GM12878 (cell line): ENCODE data around the gene SLC39A8. TPM values are rescaled to one million over a fixed set of nuclear protein-coding genes. Genes with fewer than 3 reads are reported as not detected.

Source experiments
- ATAC-seq: fragments of 200-7000 bp; cut with Tn5 transposase; 3 replicates; pipeline ENCODE4 v1.9.1; 2020; ENCODE audit warnings: mild to moderate bottlenecking, moderate library complexity
- BruUV-seq: library from RNA; stranded (reverse); fragments of 400-500 nt; replicated peaks from 2 replicates; lab custom pipeline; 2021; lab: Mats Ljungman, UMichigan
- CTCF ChIA-PET: fragments of 300-600 bp; sonication (Branson Sonifier 250); formaldehyde crosslinking; extraction: SDS; loops from one replicate; lab custom pipeline; 2021; ENCODE audit warnings: inconsistent platforms; lab: Yijun Ruan, JAX
- POLR2A ChIA-PET: fragments of 350-600 bp; formaldehyde crosslinking; extraction: SDS; loops from one replicate; lab custom pipeline; 2021; ENCODE audit warnings: inconsistent platforms; lab: Charles Lee
- RAD21 ChIA-PET: fragments of 300-600 bp; sonication (Branson Sonifier 250); formaldehyde crosslinking; loops from one replicate; lab custom pipeline; 2023; ENCODE audit warnings: antibody characterized with exemption; ENCODE audit not compliant: unreplicated experiment; lab: Charles Lee
- SMC1A ChIA-PET: fragments of 300-600 bp; sonication (Branson Sonifier 250); formaldehyde crosslinking; loops from one replicate; lab custom pipeline; 2023; ENCODE audit not compliant: unreplicated experiment, uncharacterized antibody; lab: Charles Lee
- DNase-seq: peaks from one replicate; pipeline ENCODE4 v3.0.0-alpha.2; 2011; ENCODE audit warnings: low read depth, low spot score
- FAIRE-seq: peaks from 3 replicates; lab custom pipeline; 2011; peaks lifted over from hg19 to GRCh38; lab: Jason Lieb, UNC
- H2AFZ ChIP-seq: 2 replicates; pipeline ENCODE4 v1.6.0; 2011; ENCODE audit warnings: low read depth, low read length, control low read depth; ENCODE audit not compliant: control insufficient read depth
- H3K27ac ChIP-seq: 2 replicates; pipeline ENCODE4 v1.5.1; 2011; ENCODE audit warnings: control low read depth; ENCODE audit not compliant: control insufficient read depth, insufficient read depth
- H3K27me3 ChIP-seq, 2 experiments: replicated peaks in 1 of 2; 2 replicates each; pipeline versions ENCODE4 v1.6.0 to v1.6.1; 2011; ENCODE audit warnings: low read length in 1 of 2; ENCODE audit not compliant: control insufficient read depth in 2 of 2, insufficient read depth in 2 of 2
- H3K36me3 ChIP-seq, 2 experiments: 2 replicates each; pipeline ENCODE4 v1.5.1; 2011; ENCODE audit warnings: low read length in 1 of 2; ENCODE audit not compliant: control insufficient read depth in 2 of 2, insufficient read depth in 2 of 2
- H3K4me1 ChIP-seq: 2 replicates; pipeline ENCODE4 v1.6.1; 2011; ENCODE audit warnings: mild to moderate bottlenecking, low read length, moderate library complexity, mixed read lengths; ENCODE audit not compliant: control insufficient read depth, insufficient read depth
- H3K4me2 ChIP-seq: 2 replicates; pipeline ENCODE4 v1.6.0; 2011; ENCODE audit warnings: control low read depth; ENCODE audit not compliant: control insufficient read depth, insufficient read depth
- H3K4me3 ChIP-seq: fragments of 200-600 bp; sonication (generic); 2 replicates; pipeline ENCODE4 v1.5.1; 2016
- H3K79me2 ChIP-seq: 2 replicates; pipeline ENCODE4 v1.6.0; 2011; ENCODE audit warnings: low read length; ENCODE audit not compliant: control insufficient read depth, insufficient read depth
- H3K9ac ChIP-seq: 2 replicates; pipeline ENCODE4 v1.8.0; 2011; ENCODE audit warnings: low read length, control low read depth, mixed read lengths; ENCODE audit not compliant: control insufficient read depth, insufficient read depth
- H3K9me3 ChIP-seq: replicated peaks from 3 replicates; pipeline ENCODE4 v1.5.1; 2011; ENCODE audit warnings: mild to moderate bottlenecking, low read length; ENCODE audit not compliant: control insufficient read depth, insufficient read depth
- H4K20me1 ChIP-seq: 2 replicates; pipeline ENCODE4 v1.6.0; 2011; ENCODE audit not compliant: control insufficient read depth, insufficient read depth
- CUX1 ChIP-seq: IDR thresholded peaks from 2 replicates; pipeline ENCODE4 v1.6.1; 2012; ENCODE audit warnings: improper control_type of control experiment, low read depth, low read length; ENCODE audit not compliant: insufficient replicate concordance
- FOXK2 ChIP-seq: fragments of 450-650 bp; IDR thresholded peaks from 2 replicates; pipeline ENCODE4 v1.6.1; 2017; ENCODE audit warnings: mild to moderate bottlenecking, moderate library complexity
- HSF1 ChIP-seq: fragments of 150-350 bp; IDR thresholded peaks from 2 replicates; pipeline ENCODE4 v1.6.1; 2014; ENCODE audit warnings: mild to moderate bottlenecking, low read depth, low read length
- RAD21 ChIP-seq: IDR thresholded peaks from 2 replicates; pipeline ENCODE4 v1.6.1; 2011; ENCODE audit warnings: mild to moderate bottlenecking, low read depth, low read length, moderate library complexity; ENCODE audit not compliant: insufficient read depth
- RBBP5 ChIP-seq: fragments of 200-600 bp; sonication (generic); conservative IDR thresholded peaks from 2 replicates; pipeline ENCODE4 v1.6.1; 2016
- SMC3 ChIP-seq: IDR thresholded peaks from 2 replicates; pipeline ENCODE4 v1.6.1; 2011; ENCODE audit warnings: low read length, improper control_type of control experiment, borderline replicate concordance
- WGBS: methylation state at CpG from one replicate; pipeline ENCODE4 v1.1.6; 2016; ENCODE audit warnings: low lambda C conversion rate; ENCODE audit not compliant: insufficient replicate concordance, insufficient coverage; ENCODE audit errors: missing lambda C conversion rate; 5-methylcytosine and 5-hydroxymethylcytosine counted together
- in situ Hi-C: fragments of 300-500 bp; cut with MboI; formaldehyde crosslinking; loops from 9 replicates; pipeline ENCODE4 v1.14.3; 2018; ENCODE audit warnings: mixed read lengths
- intact Hi-C: fragments of 100-400 bp; cut with micrococcal nuclease; formaldehyde crosslinking; loops from one replicate; pipeline ENCODE4 v1.14.2; 2022; ENCODE audit not compliant: unreplicated experiment
- polyA plus RNA-seq, 11 experiments: library from polyadenylated mRNA; depleted of rRNA in 4 of 11; unstranded in 6 of 11; stranded (reverse) in 5 of 11; fragments of >200 nt; fragmentation: Nextera tagmentation in 4 of 11; fragmentation: Illumina TruSeq in 1 of 11; extraction: Ambion mirVana in 4 of 11; extraction: Trizol in 1 of 11; gene quantifications; 1 replicate in 1 of 11; 2 replicates in 10 of 11; pipeline versions ENCODE4 v1.2.1 to v1.2.3, GENCODE V29; 2011 to 2016; ENCODE audit warnings: inconsistent platforms in 2 of 11, missing spikeins in 2 of 11, low read depth in 1 of 11
- total RNA-seq, 4 experiments: library from RNA; depleted of rRNA in 3 of 4; stranded (reverse); fragments of >200 nt in 3 of 4; fragmentation: Illumina TruSeq in 1 of 4; extraction: Trizol in 1 of 4; gene quantifications; 2 replicates each; pipeline versions ENCODE4 v1.2.1 to v1.2.3, GENCODE V29; 2013 to 2021
- TF ChIP-seq, protein P1 (sequence below): fragments of 450-650 bp; IDR thresholded peaks from 2 replicates; pipeline ENCODE4 v1.6.1; 2017; ENCODE audit warnings: mild to moderate bottlenecking, low read depth, inconsistent platforms; ENCODE audit not compliant: poor library complexity, severe bottlenecking
- TF ChIP-seq, protein P2 (sequence below): fragments of 450-650 bp; IDR thresholded peaks from 2 replicates; pipeline ENCODE4 v1.6.1; 2017; ENCODE audit warnings: borderline replicate concordance

SLC39A8 gene
- total and polyA plus RNA-seq, 10 of the 15 experiments (the other 5 are each of a cell fraction or from before 2014, with no cell fraction given) = 7.9 to 47.8 (median 32.8) TPM

DNA sequence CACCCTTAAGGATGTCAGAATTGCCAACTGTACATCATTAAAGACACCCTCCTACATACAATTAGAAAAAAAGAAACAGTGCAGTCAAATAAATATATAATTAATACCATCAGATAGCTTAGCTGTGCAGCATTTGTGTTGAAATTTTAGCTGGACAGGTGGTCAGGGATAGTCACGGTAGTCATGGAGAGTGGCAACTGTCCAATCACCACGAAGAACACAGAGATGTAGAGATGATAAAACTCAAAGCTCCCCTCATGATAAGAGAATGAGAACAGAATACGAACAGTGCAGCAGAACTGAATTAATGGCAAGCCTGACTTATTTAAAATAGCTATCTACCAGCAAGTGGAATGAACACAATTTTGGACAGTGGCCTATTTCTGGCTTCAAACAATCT lies 27.2 kb downstream of the SLC39A8 start (continued):
- TF ChIP-seq FOXK2 (no peak), CUX1 (no peak)

DNA sequence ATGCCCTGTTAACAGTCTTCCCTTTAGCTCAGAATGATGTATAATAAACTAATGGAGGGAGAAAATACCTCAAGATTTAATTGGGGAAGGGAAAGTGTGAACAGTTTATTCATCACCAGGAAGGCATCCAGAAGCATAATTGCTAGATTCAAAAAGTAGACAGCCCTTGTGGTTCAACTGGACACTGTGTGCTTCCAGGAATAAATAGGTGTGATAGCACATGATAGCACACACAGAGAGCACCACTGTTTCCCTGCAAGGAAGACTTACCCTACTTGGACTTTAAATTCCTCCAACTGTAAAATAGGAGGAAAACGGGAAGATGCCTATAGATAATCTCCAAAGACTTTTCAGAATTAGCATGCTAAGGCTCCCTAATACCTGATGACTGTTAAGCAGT lies 27.8 kb downstream of the SLC39A8 start:
- intact Hi-C loops (no loop called here), in situ Hi-C loops (no loop called here)
- SMC1A ChIA-PET = interaction anchor here (1.0 to 1.8 kb wide), 3 partner anchors 9 to 37 kb away, joined by 3 to 5 read pairs (median 4); no protein-coding TSS in a partner anchor
- RAD21 ChIA-PET = interaction anchor here (1.0 to 3.0 kb wide), 4 partner anchors 16 to 492 kb away, joined by 3 to 9 read pairs (median 6); partner anchors contain the start of gene SLC39A8
- Histone ChIP-seq H3K9me3 (peaks cover 6% of the 10 kb centered on the region; the same call in 2 of the 3 replicates), H3K27me3 (no peaks in the 10 kb centered on the region), H3K4me2 (no peak overlapping the region), H3K4me3 (no peak overlapping the region), H3K9ac (no peak overlapping the region), H3K27ac (no peak overlapping the region), H3K36me3 (peaks cover 0 to 1% of the 10 kb centered on the region in 2 experiments; a peak in 3 of 4 replicates), H3K79me2 (peaks cover 10% of the 10 kb centered on the region), H2AFZ (no peak overlapping the region), H3K4me1 (peaks cover 6% of the 10 kb centered on the region), H4K20me1 (no peaks in the 10 kb centered on the region)
- POLR2A ChIA-PET = interaction anchor here (0.5 to 1.3 kb wide), 2 partner anchors 15 to 778 kb away, joined by 3 read pairs; no protein-coding TSS in a partner anchor
- CTCF ChIA-PET = interaction anchor here (0.9 to 3.6 kb wide), 3 partner anchors 11 to 17 kb away, joined by 3 to 21 read pairs (median 3); no protein-coding TSS in a partner anchor
- FAIRE-seq = peak; percentile 57
- no peak for DNase-seq
- no TSS peak for BruUV-seq
- 100% methylated on average over 1 of the region's 1 CpG for WGBS
- ATAC-seq = no peak
- TF ChIP-seq SMC3 (no peak), RBBP5 (no peak), HSF1 (no peak), RAD21 (no peak)
- TF ChIP-seq, protein P1, sequence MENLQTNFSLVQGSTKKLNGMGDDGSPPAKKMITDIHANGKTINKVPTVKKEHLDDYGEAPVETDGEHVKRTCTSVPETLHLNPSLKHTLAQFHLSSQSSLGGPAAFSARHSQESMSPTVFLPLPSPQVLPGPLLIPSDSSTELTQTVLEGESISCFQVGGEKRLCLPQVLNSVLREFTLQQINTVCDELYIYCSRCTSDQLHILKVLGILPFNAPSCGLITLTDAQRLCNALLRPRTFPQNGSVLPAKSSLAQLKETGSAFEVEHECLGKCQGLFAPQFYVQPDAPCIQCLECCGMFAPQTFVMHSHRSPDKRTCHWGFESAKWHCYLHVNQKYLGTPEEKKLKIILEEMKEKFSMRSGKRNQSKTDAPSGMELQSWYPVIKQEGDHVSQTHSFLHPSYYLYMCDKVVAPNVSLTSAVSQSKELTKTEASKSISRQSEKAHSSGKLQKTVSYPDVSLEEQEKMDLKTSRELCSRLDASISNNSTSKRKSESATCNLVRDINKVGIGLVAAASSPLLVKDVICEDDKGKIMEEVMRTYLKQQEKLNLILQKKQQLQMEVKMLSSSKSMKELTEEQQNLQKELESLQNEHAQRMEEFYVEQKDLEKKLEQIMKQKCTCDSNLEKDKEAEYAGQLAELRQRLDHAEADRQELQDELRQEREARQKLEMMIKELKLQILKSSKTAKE = no peak
- TF ChIP-seq, protein P2, sequence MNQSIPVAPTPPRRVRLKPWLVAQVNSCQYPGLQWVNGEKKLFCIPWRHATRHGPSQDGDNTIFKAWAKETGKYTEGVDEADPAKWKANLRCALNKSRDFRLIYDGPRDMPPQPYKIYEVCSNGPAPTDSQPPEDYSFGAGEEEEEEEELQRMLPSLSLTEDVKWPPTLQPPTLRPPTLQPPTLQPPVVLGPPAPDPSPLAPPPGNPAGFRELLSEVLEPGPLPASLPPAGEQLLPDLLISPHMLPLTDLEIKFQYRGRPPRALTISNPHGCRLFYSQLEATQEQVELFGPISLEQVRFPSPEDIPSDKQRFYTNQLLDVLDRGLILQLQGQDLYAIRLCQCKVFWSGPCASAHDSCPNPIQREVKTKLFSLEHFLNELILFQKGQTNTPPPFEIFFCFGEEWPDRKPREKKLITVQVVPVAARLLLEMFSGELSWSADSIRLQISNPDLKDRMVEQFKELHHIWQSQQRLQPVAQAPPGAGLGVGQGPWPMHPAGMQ = no peak
